Liver (tissue), 9 donors: ENCODE data around the gene AFDN. TPM values are rescaled to one million over a fixed set of nuclear protein-coding genes. Genes with fewer than 3 reads are reported as not detected.
A peak's percentile ranks its signal among the peaks of the same experiment; 100 is the strongest.

Experiments used
- DNase-seq: peaks from one replicate; pipeline ENCODE4 v3.0.0-alpha.2; 2017; ENCODE audit warnings: low spot score
- H3K27ac ChIP-seq, 2 donors: one replicate each; pipeline ENCODE4 v1.7.0; 2013; ENCODE audit warnings: inconsistent platforms in 2 of 2, low read length in 2 of 2, control low read depth in 1 of 2, low read depth in 1 of 2, mild to moderate bottlenecking in 1 of 2
- H3K27me3 ChIP-seq, 4 donors: one replicate each; pipeline versions ENCODE4 v1.6.1 to v1.7.0; 2013; ENCODE audit warnings: low read length in 3 of 4, inconsistent platforms in 1 of 4, mild to moderate bottlenecking in 1 of 4, moderate library complexity in 1 of 4; ENCODE audit not compliant: control insufficient read depth in 4 of 4, insufficient read depth in 4 of 4
- H3K36me3 ChIP-seq, 4 donors: one replicate each; pipeline versions ENCODE4 v1.6.1 to v1.7.0; 2013; ENCODE audit warnings: low read length in 3 of 4, mild to moderate bottlenecking in 3 of 4, low read depth in 1 of 4, moderate library complexity in 1 of 4; ENCODE audit not compliant: control insufficient read depth in 4 of 4, insufficient read depth in 3 of 4
- H3K4me1 ChIP-seq, 4 donors: one replicate each; pipeline versions ENCODE4 v1.6.1 to v1.7.0; 2013; ENCODE audit warnings: low read length in 3 of 4, mild to moderate bottlenecking in 3 of 4, moderate library complexity in 1 of 4; ENCODE audit not compliant: control insufficient read depth in 4 of 4, insufficient read depth in 4 of 4
- H3K4me3 ChIP-seq, 3 donors: one replicate each; pipeline versions ENCODE4 v1.6.1 to v1.7.0; 2013; ENCODE audit warnings: low read length in 3 of 3, control low read depth in 1 of 3, low read depth in 1 of 3, mild to moderate bottlenecking in 1 of 3
- H3K9ac ChIP-seq, 2 donors: one replicate each; pipeline ENCODE4 v1.7.0; 2013; ENCODE audit warnings: low read length in 2 of 2, mild to moderate bottlenecking in 2 of 2, moderate library complexity in 2 of 2, control low read depth in 1 of 2, low read depth in 1 of 2
- H3K9me3 ChIP-seq, 4 donors: one replicate each; pipeline versions ENCODE4 v1.6.1 to v1.7.0; 2013; ENCODE audit warnings: low read length in 3 of 4; ENCODE audit not compliant: control insufficient read depth in 4 of 4
- ATF3 ChIP-seq: IDR thresholded peaks from 2 replicates; pipeline ENCODE4 v1.6.1; 2016; ENCODE audit warnings: antibody characterized with exemption
- CTCF ChIP-seq: fragments of 150-350 bp; IDR thresholded peaks from 2 replicates; pipeline ENCODE4 v1.5.1; 2017; ENCODE audit warnings: improper control_type of control experiment, low read depth, low read length; ENCODE audit not compliant: missing input control
- EGR1 ChIP-seq, 2 donors: IDR thresholded peaks; 2 replicates each; pipeline ENCODE4 v1.6.1; 2016 to 2018; ENCODE audit warnings: antibody characterized with exemption in 2 of 2, low read depth in 2 of 2
- FOXA1 ChIP-seq: IDR thresholded peaks from 2 replicates; pipeline ENCODE4 v1.6.1; 2016; ENCODE audit warnings: antibody characterized with exemption
- FOXA2 ChIP-seq: IDR thresholded peaks from 2 replicates; pipeline ENCODE4 v1.6.1; 2016; ENCODE audit warnings: antibody characterized with exemption
- GABPA ChIP-seq, 2 donors: IDR thresholded peaks in 1 of 2; conservative IDR thresholded peaks in 1 of 2; 2 replicates each; pipeline ENCODE4 v1.6.1; 2016; ENCODE audit warnings: antibody characterized with exemption in 2 of 2, mild to moderate bottlenecking in 1 of 2, moderate library complexity in 1 of 2
- HNF4A ChIP-seq, 2 donors: conservative IDR thresholded peaks; 2 replicates each; pipeline ENCODE4 v1.6.1; 2016; ENCODE audit warnings: antibody characterized with exemption in 2 of 2, mild to moderate bottlenecking in 2 of 2
- HNF4G ChIP-seq: IDR thresholded peaks from 2 replicates; pipeline ENCODE4 v1.6.1; 2016; ENCODE audit warnings: antibody characterized with exemption
- JUND ChIP-seq, 2 donors: IDR thresholded peaks; 2 replicates each; pipeline ENCODE4 v1.6.1; 2016; ENCODE audit warnings: antibody characterized with exemption in 2 of 2
- MAX ChIP-seq: IDR thresholded peaks from 2 replicates; pipeline ENCODE4 v1.6.1; 2016; ENCODE audit warnings: antibody characterized with exemption
- NR2F2 ChIP-seq: IDR thresholded peaks from 2 replicates; pipeline ENCODE4 v1.6.1; 2016; ENCODE audit warnings: antibody characterized with exemption
- RAD21 ChIP-seq, 2 donors: IDR thresholded peaks; 2 replicates each; pipeline ENCODE4 v1.6.1; 2016; ENCODE audit warnings: antibody characterized with exemption in 2 of 2, mild to moderate bottlenecking in 2 of 2
- REST ChIP-seq: IDR thresholded peaks from 2 replicates; pipeline ENCODE4 v1.6.1; 2016; ENCODE audit warnings: antibody characterized with exemption, mild to moderate bottlenecking
- RXRA ChIP-seq, 2 donors: IDR thresholded peaks; 2 replicates each; pipeline ENCODE4 v1.6.1; 2017 to 2018; ENCODE audit warnings: antibody characterized with exemption in 2 of 2, mild to moderate bottlenecking in 1 of 2
- SP1 ChIP-seq: IDR thresholded peaks from 2 replicates; pipeline ENCODE4 v1.6.1; 2018; ENCODE audit warnings: antibody characterized with exemption, mild to moderate bottlenecking
- TAF1 ChIP-seq: conservative IDR thresholded peaks from 2 replicates; pipeline ENCODE4 v1.6.1; 2016; ENCODE audit warnings: antibody characterized with exemption, mild to moderate bottlenecking
- YY1 ChIP-seq: IDR thresholded peaks from 2 replicates; pipeline ENCODE4 v1.6.1; 2016; ENCODE audit warnings: antibody characterized with exemption, mild to moderate bottlenecking
- WGBS: extraction: QIAGEN DNeasy Blood & Tissue Kit; methylation state at CpG from one replicate; pipeline ENCODE4 v1.1.7; 2013; 5-methylcytosine and 5-hydroxymethylcytosine counted together
- polyA plus RNA-seq, 2 donors: library from polyadenylated mRNA; stranded (reverse) in 1 of 2; unstranded in 1 of 2; fragments of 200-250 nt in 1 of 2; fragments of >200 nt in 1 of 2; fragmentation: Nextera tagmentation in 1 of 2; extraction: Ambion mirVana in 1 of 2; gene quantifications; one replicate each; pipeline versions ENCODE4 v1.2.1 to v1.2.3, GENCODE V29; 2013 to 2015
- total RNA-seq, 2 donors: library from RNA; depleted of rRNA; stranded (reverse); fragments of >200 nt; gene quantifications; one replicate each; pipeline ENCODE4 v1.2.3, GENCODE V29; 2014
- TF ChIP-seq, protein P1 (sequence below): IDR thresholded peaks from 2 replicates; pipeline ENCODE4 v1.6.1; 2016; ENCODE audit warnings: antibody characterized with exemption
- donor health status: healthy.
- donor health status: healthy.
- donor health status: healthy.
- donor health status: healthy.
- donor health status: healthy.

AFDN gene
- total and polyA plus RNA-seq, 4 donors, result 21.3 to 145 (median 29.3) TPM

DNA sequence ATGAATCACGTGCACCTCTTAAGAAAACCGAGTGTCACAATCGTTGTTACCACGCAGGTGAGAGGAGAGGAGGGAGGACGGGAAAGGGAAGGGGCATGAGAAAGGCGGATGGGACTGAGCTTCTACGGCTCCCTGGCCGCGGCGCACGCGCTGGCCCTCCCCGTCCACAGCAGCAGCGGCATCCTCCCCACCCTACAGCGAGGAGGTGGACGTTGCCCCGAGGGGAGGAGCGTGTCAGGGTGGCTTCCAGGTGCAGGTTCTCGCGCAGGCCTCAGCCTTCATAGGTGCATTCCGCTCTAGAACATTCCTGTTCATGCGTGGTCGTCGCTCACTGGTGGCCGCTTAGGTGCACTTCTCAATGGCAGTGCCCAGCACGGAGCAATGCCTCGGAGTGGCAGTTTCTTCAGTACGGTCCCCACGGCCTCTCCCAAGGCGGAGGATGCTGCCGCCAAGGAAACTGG, 29.7 kb upstream of the AFDN start:
- Histone ChIP-seq H3K9me3 (no peaks in the 10 kb centered on the region), H3K27me3 (no peaks in the 10 kb centered on the region), H3K9ac (no peak overlapping the region), H3K36me3 (no peaks in the 10 kb centered on the region), H3K4me1 (peaks cover 6 to 47% (median 29%) of the 10 kb centered on the region in 4 donors), H3K4me3 (peak overlapping the region; percentile 53 to 73 (median 72)), H3K27ac (peak overlapping the region; percentile 83 to 91)
- TF ChIP-seq NR2F2, result no peak
- TF ChIP-seq CTCF, result no peak
- TF ChIP-seq YY1, result peak; percentile 61
- peak in 1 of 2 donors; percentile 38 for TF ChIP-seq RXRA (IDR thresholded peaks at IDR 0.05)
- TF ChIP-seq MAX, result no peak
- TF ChIP-seq REST, result no peak
- no peak for TF ChIP-seq FOXA2
- no peak for TF ChIP-seq GABPA (IDR thresholded peaks at IDR 0.05 in 1 of 2, conservative IDR thresholded peaks at IDR 0.05 in 1 of 2)
- peak; percentile 54 to 72 for TF ChIP-seq HNF4A (conservative IDR thresholded peaks at IDR 0.05)
- TF ChIP-seq SP1, result peak; percentile 19
- TF ChIP-seq, protein P1, sequence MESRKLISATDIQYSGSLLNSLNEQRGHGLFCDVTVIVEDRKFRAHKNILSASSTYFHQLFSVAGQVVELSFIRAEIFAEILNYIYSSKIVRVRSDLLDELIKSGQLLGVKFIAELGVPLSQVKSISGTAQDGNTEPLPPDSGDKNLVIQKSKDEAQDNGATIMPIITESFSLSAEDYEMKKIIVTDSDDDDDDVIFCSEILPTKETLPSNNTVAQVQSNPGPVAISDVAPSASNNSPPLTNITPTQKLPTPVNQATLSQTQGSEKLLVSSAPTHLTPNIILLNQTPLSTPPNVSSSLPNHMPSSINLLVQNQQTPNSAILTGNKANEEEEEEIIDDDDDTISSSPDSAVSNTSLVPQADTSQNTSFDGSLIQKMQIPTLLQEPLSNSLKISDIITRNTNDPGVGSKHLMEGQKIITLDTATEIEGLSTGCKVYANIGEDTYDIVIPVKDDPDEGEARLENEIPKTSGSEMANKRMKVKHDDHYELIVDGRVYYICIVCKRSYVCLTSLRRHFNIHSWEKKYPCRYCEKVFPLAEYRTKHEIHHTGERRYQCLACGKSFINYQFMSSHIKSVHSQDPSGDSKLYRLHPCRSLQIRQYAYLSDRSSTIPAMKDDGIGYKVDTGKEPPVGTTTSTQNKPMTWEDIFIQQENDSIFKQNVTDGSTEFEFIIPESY, result no peak
- no peak for TF ChIP-seq FOXA1
- TF ChIP-seq EGR1 (IDR thresholded peaks at IDR 0.05; ENCODE audit: low read depth in 2 of 2), result no peak
- peak in 1 of 2 donors; percentile 38 for TF ChIP-seq RAD21 (IDR thresholded peaks at IDR 0.05)
- no peak for TF ChIP-seq ATF3
- TF ChIP-seq JUND (IDR thresholded peaks at IDR 0.05), result no peak
- no peak for TF ChIP-seq TAF1
- TF ChIP-seq HNF4G, result no peak
- DNase-seq, result no peak
- 58% methylated on average over 31 of the region's 31 CpGs for WGBS
